ENCODE results near the gene MRPS2.
"Not testable (repeated sequence)": the region's sequence is repeated elsewhere in the genome, so short reads cannot be mapped to it uniquely, and the experiment has no call there.

The MRPS2 gene

DNA sequence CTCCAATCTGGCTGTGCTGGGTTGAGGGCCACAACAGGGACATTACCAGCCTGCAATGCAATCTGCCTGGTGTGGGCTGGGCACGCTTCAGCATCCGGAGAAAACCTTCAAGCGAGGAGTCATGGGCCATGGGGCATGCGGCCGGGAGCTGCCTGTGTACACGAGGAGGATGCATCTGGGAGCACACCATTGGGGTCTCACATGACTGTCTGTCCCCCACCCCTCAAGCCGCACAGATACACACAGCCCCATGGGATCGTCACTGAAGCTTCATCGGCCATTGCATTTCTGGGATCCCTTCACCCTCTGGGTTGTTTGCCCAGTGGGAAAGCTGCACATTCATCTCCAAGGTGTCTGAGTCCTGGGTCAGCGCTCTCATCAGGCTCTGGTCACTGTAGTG, 30.6 kb downstream of the MRPS2 start:
- TF ChIP-seq, protein P1, sequence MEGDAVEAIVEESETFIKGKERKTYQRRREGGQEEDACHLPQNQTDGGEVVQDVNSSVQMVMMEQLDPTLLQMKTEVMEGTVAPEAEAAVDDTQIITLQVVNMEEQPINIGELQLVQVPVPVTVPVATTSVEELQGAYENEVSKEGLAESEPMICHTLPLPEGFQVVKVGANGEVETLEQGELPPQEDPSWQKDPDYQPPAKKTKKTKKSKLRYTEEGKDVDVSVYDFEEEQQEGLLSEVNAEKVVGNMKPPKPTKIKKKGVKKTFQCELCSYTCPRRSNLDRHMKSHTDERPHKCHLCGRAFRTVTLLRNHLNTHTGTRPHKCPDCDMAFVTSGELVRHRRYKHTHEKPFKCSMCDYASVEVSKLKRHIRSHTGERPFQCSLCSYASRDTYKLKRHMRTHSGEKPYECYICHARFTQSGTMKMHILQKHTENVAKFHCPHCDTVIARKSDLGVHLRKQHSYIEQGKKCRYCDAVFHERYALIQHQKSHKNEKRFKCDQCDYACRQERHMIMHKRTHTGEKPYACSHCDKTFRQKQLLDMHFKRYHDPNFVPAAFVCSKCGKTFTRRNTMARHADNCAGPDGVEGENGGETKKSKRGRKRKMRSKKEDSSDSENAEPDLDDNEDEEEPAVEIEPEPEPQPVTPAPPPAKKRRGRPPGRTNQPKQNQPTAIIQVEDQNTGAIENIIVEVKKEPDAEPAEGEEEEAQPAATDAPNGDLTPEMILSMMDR (IDR thresholded peaks at IDR 0.05; ENCODE audit: low read length, missing control alignments), result no peak
- no peak for DNase-seq (ENCODE audit: low read depth)

DNA sequence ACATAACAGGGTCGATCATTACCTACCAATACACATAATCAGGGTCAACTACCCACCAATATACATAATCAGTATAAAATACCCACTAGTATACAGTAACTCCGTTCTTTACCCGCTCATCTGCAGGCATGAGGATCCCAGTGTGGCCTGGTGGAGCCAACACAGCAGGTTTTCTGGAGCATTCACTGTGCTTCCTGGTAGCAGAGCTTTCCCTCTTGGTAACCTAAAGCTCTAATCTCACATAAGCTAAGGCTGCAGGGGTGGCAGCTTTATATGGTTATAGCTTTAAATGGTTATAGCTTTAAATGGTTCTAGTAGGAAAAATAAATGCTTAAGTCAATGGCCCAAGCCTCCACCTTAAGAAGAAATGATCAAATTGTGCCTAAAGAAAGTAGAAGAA, 32.6 kb downstream of the MRPS2 start:
- TF ChIP-seq, protein P1 (IDR thresholded peaks at IDR 0.05; ENCODE audit: low read length, missing control alignments), result no peak
- no peak overlapping the region for H3K4me3 ChIP-seq (replicated peaks; ENCODE audit: low read depth, low read length)
- DNase-seq (ENCODE audit: low read depth), result no peak

More for the DNA sequence above, 30.6 kb downstream of the MRPS2 start:
- no peak overlapping the region for H3K4me3 ChIP-seq (replicated peaks; ENCODE audit: low read depth, low read length)

DNA sequence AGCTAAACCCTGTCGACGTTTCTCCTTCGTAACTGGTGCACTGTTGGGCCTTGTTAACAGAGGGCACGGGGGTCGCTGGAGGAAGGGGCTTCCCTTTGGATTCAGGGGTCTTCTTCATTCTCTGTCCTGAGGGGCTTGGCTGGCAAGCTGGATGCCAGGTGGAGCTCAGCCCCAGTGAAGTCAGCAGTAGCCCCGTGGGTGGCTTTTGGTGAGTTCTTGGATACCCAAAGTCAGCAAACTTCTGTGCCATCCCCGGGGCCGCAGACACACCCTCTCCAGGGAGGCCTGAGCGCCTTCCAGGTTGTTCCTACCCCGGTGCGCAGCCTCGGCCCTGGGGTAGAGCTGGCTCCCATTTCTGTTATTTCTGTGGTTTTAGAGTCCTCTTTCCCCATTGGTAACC, 33.2 kb downstream of the MRPS2 start:
- TF ChIP-seq, protein P1 (IDR thresholded peaks at IDR 0.05; ENCODE audit: low read length, missing control alignments), result no peak
- no peak overlapping the region for H3K4me3 ChIP-seq (replicated peaks; ENCODE audit: low read depth, low read length)
- DNase-seq (ENCODE audit: low read depth), result no peak

DNA sequence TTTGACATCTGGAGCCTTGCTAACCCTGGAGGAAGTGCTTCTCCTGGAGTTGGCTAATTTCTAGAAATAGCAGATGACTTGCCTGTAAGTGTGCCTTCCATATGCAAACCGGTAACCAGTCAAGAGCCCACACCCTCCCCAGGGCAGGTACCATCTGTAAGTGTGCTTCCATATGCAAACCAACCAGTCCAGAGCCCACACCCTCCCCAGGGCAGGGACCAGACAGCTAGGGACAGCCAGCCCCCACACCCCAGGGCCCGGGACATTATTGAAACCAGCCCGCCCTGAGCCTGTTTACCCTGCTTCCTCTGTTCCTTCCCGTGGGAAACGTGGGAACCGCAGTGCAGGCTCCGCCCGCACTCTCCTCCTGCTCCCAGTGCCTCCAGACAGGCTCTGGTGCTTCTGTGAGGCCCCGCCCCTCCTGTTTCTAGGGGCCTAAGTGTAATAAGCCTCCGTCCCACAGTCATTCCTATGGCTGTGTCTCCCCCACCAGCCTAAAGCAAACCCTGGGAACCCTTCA, 33.8 kb downstream of the MRPS2 start:
- H3K4me3 ChIP-seq (replicated peaks; ENCODE audit: low read depth, low read length); DNase-seq (ENCODE audit: low read depth): not testable (repeated sequence)

DNA sequence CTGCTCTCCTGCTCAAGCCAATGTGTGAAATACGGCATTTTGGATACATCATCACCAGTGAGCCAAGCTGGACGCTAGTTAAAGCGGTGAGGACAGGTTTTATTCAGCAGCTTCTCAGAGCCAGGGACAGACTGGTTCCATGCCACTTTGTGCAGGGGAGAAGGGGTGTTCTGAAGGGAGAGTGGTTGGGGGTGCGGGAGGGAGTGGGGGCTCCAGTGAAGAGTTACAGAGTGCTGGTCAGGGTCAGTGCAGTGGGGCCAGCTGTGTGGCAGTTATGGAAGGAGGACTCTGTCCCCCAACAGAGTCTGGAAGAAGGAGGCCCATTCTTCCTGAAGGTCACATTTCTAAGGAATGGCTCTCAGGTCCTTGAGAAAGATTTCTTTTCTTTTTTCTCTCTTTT, 34.3 kb downstream of the MRPS2 start:
- not testable (repeated sequence) for DNase-seq (ENCODE audit: low read depth); H3K4me3 ChIP-seq (replicated peaks; ENCODE audit: low read depth, low read length)

DNA sequence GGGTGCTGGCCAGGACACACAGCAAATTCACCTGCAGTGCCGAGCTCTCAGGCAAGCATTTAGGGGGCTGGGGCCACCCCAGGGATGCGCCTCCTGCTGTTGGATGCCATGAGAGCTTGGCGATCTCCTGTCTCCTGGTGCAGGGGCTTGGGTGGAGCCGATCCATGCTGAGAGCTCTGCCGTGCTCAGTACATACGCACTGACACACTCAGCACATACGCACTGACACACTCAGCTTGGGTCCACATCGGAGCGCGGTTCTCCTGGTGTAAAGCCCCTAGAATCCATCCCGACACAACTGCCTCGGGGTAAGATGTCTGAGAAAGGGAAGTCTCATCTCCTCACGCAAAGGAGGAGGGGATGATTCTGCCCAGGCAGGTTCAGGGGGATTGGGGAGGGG, 35.1 kb downstream of the MRPS2 start:
- not testable (repeated sequence) for DNase-seq (ENCODE audit: low read depth); H3K4me3 ChIP-seq (replicated peaks; ENCODE audit: low read depth, low read length)

DNA sequence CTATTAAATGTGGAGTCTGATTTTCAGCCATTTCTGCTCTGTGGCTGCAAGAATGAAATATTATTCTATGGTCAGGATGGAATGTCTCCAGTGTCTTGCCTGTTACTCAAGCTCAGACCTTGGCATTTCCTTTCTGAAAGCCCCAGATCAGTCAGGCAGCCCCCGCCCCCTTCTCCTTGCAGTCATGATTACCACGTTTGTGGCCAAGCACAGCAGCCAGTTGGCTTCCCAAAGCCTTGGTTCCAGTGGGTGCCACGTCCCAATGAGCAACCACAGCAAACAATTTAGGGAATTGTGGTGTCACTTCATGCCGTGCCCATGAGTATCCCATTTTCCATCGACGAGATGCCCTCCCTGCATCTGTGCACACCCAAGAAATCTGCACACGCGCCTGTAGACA, 35.7 kb downstream of the MRPS2 start:
- TF ChIP-seq, protein P1 (IDR thresholded peaks at IDR 0.05; ENCODE audit: low read length, missing control alignments), result no peak
- no peak overlapping the region for H3K4me3 ChIP-seq (replicated peaks; ENCODE audit: low read depth, low read length)
- peak; percentile 79 for DNase-seq (ENCODE audit: low read depth)

DNA sequence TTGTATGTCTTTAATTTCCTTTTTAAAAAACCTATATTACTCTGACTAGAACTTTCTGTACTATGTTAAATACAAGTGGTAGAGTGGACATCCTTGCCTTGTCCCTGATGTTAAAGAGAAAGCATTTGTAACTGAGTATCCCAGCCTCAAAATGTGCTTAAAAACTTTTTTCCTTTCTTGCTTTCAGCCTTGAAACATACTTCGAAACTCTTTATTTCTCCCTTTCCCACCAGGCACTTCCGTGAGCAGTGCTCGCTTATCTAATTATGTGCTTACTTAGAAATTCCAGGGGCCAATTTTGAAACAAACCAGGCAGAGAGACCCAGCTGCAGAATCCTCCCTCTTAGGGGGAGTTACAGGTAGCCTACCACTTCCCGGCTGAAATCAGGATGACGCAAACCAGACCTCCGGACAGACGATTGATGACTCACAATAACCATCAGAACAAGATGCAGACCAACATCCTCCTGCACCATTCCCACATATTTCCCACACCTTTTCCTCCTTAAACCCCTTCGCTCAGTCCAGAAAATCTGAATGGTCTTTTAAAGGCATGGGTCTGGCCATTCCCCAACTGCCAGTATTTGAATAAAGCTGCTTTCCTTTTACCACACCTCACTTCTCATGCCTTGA, 42.9 kb downstream of the MRPS2 start:
- peak overlapping the region; percentile 10 for H3K4me3 ChIP-seq (replicated peaks; ENCODE audit: low read depth, low read length)
- DNase-seq (ENCODE audit: low read depth), result peak; percentile 91

DNA sequence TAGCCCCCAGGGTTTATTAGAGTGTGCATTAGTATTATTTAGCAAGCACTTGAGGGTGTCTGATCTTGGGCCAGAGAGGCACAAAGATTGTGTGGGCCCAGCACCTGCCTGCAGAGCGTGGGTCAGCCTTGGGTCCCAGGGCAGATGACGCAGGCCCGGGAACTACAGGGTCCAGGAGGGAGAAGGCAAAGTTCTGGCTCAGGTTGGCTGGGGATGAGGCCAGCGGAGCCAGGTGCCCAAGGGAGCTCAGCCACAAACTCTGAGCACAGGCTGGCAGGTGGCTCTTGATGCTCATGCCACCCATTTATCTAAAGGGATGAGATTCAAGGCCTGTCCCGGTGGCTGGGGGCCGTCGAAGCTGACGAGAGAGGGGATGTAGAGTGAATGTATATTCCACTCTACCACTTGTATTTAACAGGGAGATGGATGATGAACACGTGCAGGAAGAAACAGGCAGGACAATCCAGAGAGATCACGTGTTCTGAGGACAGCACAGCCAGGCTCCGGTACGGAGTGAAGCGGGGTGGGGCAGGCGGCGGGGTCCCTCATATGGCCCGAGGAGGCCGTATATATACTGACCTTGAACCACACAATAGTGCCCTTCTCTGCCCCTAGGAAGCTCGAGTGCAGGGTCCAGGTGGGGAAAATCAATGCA, 44.6 kb downstream of the MRPS2 start:
- H3K4me3 ChIP-seq (replicated peaks; ENCODE audit: low read depth, low read length), result no peak overlapping the region
- TF ChIP-seq, protein P1 (IDR thresholded peaks at IDR 0.05; ENCODE audit: low read length, missing control alignments), result no peak
- DNase-seq (ENCODE audit: low read depth), result no peak

DNA sequence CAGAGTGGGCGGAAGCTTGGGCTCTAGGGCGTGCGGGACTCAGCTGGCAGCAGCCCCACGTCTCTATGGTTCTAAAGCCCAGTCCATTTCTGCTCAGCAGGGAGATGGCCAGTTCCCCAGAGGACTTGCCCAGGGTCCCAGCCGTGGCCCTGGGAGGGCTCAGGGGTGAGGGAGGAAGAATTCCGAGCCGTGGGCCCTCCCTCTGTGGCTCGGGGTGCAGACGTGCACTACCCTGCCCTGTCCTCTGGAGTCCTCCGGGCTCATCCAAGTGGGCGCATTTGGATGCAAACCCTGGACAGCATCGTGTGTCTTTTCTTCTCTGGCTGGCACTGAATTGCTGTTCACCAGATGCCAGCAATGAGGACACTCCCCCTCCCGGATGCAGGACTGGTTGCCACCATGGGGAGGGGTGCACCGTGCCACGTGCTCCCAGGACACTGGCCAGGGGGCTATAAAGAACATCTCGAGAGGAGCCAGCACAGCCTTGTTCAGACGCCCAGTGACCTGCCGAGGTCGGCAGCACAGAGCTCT, 45.2 kb downstream of the MRPS2 start, which contains the start of gene OBP2A:
OBP2A (plus strand) TSS at position 481 of the 531 bp plus-strand sequence. CDS start 55 bp downstream, outside the sequence.
- DNase-seq (ENCODE audit: low read depth), result not testable (repeated sequence)

DNA sequence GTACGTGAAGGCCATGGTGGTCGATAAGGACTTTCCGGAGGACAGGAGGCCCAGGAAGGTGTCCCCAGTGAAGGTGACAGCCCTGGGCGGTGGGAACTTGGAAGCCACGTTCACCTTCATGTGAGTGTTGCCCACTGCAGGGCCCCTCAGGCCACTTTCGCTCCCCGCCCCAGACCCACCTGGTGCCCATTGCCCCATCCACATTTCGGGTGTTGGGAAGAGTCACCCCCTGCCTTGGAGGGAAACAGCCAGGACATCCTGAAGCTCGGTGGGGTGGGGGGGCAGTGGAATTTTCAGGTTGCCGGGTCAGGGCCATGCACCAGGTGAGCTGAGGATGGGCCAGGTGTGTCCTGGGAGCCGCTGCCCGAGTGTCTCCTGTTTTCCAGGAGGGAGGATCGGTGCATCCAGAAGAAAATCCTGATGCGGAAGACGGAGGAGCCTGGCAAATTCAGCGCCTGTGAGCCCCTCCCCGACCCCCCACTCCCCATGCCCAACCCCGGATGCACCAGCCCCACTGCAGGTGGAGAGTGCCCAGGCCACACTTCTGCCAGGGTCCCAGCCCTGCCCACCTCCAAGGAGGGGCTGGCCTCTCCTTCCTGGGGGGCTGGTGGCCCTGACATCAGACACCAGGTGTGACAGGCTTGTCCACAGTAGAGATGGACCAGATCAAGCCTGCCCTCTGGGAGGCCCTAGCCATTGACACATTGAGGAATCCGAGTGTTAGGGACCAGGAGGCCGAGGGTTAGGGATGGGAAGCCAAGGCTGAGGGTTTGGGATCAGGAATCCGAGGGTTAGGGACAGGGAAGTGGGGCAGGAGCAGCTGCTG, 46.5 kb downstream of the MRPS2 start:
- DNase-seq (ENCODE audit: low read depth); H3K4me3 ChIP-seq (replicated peaks; ENCODE audit: low read depth, low read length): not testable (repeated sequence)

More for the DNA sequence above, 45.2 kb downstream of the MRPS2 start, which contains the start of gene OBP2A:
- H3K4me3 ChIP-seq (replicated peaks; ENCODE audit: low read depth, low read length), result not testable (repeated sequence)
